Activated T-cell treated with anti-CD3 and anti-CD28 coated beads, Interleukin-2, amount 50 U/mL, for 1 hour (primary cell): Measurements from ENCODE around the gene PNMA6A.
A peak's percentile ranks its signal among the peaks of the same experiment; 100 is the strongest.
"Not testable (repeated sequence)": the region's sequence is repeated elsewhere in the genome, so short reads cannot be mapped to it uniquely, and the experiment has no call there.

ENCODE experiments used
- DNase-seq: peaks from one replicate; pipeline ENCODE4 v3.0.0-alpha.2; 2020

PNMA6A gene

GRCh38 chrX:153071909-153072583 lies at the start of gene PNMA6A:
TSS of gene PNMA6A (plus strand) at chrX:153072454. CDS start at chrX:153073063, 609 bp downstream.
- DNase-seq: not testable (repeated sequence)

GRCh38 chrX:153026501-153026900 lies 45.8 kb upstream of the PNMA6A start:
- not testable (repeated sequence) for DNase-seq

GRCh38 chrX:153028487-153028886 lies 43.8 kb upstream of the PNMA6A start:
- not testable (repeated sequence) for DNase-seq

DNA sequence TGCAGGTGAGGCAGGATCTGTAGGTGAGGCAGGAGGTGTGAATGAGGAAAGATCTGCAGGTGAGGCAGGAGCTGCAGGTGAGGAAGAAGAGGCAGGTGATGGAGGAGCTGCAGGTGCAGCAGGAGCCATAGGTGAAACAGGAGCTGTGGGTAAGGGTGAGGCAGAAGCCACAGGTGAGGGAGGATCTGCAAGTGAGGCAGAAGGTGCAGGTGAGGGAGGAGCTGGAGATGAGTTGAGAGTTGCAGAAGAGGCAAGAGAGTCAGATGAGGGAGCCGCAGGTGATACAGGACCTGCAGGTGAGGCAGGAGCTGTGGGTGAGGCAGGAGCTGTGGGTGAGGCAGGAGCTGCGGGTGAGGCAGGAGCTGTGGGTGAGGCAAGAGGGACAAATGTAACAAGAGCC lies 43.1 kb upstream of the PNMA6A start:
- no peak for DNase-seq

- DNase-seq: no peak
These were observed 42.4 kb upstream of the PNMA6A start for GRCh38 chrX:153029875-153030274.

GRCh38 chrX:153030801-153031200 lies 41.5 kb upstream of the PNMA6A start:
- DNase-seq: no peak

DNA sequence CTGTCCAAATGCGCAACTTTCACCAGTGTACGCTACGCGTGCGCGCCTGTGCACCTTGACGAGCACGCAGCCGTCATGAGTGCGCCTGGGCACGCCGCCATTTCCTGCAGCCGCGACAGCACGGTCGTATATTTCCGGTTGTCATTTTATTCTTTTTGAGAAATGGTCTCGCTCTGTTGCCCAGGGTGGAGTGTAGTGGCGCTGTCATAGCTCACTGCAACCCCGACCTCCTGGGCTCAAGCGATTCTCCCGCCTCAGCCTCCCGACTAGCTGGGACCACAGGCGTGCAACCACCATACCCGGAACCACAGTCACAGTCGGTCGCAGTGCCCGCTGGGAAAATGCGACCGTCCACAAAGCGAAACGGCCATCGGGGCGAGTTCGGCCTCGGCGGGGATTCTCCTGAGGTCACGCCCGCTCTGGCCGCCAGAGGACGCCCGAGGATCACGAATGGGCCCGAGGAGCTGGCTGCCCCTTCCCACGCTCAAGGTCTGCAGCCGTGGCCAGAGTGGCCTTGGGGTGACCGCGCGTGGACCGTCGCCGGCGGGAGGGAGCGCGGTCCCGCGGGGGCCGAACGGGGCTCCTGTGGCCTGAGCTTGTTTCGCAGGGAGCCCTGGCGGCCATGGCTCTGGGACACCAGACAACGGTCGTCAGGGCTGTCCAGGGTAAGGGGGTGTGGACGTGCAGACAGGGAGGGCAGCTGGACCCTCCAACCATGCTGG lies 39.7 kb upstream of the PNMA6A start:
- DNase-seq: peak; percentile 72

DNA sequence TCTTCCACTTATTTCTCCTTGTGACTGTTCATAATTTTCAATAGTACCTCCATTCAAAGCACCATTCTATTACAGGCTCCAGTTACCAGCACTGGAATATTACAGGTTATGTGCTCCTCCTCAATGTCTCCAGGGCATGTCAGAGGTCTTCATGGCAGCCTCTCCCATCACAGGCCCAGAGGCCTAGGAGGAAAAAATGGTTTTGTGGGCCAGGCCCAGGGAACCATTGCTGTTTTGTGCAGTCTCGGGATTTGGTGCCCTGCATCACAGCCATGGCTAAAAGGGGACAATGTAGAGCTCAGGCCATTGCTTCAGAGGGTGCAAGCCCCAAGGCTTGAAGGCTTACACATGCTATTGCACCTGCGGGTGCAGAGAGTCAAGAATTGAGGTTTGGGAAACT lies 23.2 kb upstream of the PNMA6A start:
- no peak for DNase-seq

DNA sequence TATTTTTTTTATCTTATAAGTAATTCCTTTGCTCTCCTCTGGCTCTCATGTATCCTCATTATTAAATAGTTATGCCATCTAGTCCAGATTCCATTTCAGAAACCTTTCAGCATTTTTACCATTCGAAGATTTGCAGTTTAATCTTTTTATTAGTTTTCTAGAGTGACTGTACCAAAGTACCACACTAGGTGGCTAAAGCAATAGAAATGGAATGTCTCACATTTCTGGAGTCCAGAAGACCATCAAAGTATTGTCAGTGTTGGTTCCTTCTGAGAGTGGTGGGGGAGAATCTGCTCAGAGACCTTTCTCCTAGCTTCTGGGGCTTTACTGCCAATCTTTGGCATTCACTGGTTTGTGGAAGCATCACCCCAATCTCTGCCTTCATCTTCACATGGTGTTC lies 19.7 kb upstream of the PNMA6A start:
- no peak for DNase-seq

- no peak for DNase-seq
These were observed 16.1 kb upstream of the PNMA6A start, which contains the start of gene PNMA3 for GRCh38 chrX:153055871-153056749. TSS of gene PNMA3 (plus strand) at chrX:153056470. CDS start at chrX:153057056, 586 bp downstream.

GRCh38 chrX:153057281-153057680 lies 15.0 kb upstream of the PNMA6A start:
- no peak for DNase-seq

DNA sequence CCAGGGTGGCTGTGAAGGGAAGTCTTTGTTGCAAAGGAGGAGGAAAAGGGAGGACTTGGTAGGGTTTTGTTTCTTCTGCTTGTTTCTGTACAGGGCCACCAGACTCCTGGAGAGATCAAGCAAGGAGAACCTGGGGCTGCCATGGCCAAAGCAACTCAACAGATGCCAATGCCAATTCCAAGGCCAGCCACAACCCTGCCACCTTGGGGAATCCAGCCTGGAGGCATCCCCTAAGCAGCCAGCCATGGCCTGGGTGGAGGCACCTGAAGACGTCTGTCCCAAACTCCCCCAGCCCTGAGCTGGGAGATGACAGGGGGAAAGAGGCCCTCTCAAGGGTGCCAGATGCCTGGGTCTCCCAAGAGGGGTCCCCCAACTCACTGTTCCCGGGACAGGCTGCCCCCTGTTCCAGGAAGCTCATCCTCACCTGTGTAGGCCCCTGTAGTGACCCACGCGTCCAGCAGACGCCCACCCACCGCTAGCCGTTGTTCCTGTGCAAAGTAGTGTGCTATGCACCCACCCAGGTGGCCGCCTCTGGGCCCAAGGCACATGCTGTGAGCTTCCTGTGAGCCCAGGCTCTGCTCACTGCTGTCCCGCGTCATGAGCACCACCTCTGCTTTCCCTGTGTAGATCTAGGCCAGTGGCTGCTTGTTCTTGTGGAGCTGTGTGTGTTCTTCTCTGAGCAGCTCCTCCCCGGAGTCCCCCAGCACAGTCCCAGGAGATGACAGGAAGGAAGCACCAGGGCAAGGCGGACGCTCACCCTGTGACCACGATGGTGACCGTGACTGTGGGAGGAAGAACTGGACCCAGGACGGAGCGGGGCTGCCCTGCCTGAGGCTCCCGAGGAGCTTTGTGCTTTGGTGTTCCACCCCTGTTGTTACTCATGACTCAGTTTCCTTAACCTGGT lies 12.8 kb upstream of the PNMA6A start:
- no peak for DNase-seq

GRCh38 chrX:153060095-153060445 lies 12.2 kb upstream of the PNMA6A start:
- no peak for DNase-seq

DNA sequence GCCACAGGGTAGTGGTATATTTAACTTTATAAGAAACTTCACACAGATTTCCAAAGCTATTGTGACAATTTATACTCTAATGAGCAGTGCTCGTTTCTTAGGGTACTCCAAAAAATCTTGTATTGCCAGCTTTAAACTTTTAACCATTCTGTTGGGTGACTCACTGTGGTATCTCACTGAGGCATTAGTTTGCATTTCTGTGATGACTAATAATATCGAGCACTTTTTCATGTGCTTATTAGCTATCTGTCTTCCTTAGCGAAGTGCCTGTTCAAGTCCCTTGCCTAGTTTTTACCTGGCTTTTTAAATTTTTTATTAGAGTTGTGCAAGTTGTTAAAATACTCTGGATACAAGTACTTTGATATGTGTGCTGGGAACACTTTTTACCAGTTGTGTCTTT lies 10.5 kb upstream of the PNMA6A start:
- DNase-seq: no peak

GRCh38 chrX:153063315-153063714 lies 8.9 kb upstream of the PNMA6A start:
- no peak for DNase-seq

GRCh38 chrX:153064061-153064460 lies 8.2 kb upstream of the PNMA6A start:
- DNase-seq: no peak

- no peak for DNase-seq
These were observed 6.9 kb upstream of the PNMA6A start for GRCh38 chrX:153065389-153065788.

DNA sequence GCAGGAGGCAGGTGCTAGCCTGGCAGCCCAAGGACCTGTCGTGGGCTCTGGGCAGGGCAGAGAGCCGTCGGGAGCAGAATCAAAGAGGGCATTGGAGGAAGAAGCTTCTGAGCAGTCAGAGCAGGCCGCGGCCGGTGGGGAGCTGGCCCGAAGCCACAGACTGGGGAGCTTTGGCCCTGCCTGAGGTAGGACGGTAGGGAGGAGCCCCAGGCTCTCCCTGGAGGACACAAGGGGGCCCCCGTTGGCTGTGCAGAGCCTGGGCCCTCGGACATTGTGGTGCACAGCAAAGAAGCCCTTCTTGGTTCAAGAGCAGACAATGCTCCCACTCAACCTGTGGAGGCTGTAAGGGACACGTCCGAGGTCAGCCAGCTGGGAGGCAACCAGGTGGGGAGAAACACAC lies 5.9 kb upstream of the PNMA6A start:
- not testable (repeated sequence) for DNase-seq

- not testable (repeated sequence) for DNase-seq
These were observed 1.1 kb downstream of the PNMA6A start for GRCh38 chrX:153073331-153073730.

- DNase-seq: no peak
These were observed 2.1 kb downstream of the PNMA6A start for GRCh38 chrX:153074262-153074899.

DNA sequence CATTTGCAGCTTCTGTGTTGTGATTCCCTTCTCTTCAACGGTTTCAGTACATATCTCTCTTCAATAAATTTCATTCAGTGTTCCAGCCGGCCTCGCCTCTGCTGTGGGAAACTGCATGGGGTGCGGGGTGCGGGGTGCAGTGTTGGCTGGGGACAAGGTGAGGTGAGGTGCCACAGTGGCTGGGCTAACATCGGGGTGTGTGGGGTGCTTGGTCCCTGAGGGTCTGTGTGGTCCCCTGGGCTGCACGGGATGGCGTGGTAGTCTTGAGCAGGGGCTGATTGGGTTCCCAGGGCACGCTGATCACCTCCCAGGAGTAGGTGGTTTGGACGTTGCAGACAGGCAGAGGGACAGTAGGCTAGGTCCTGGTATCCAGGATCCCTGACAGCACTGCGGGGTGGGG lies 2.7 kb downstream of the PNMA6A start:
- DNase-seq: no peak

GRCh38 chrX:153075366-153075765 lies 3.1 kb downstream of the PNMA6A start:
- no peak for DNase-seq
